PC-9 (cell line): ENCODE results near the gene KIAA1958. TPM values are rescaled to one million over a fixed set of nuclear protein-coding genes. Genes with fewer than 3 reads are reported as not detected.

Experiments used
- BruUV-seq: library from RNA; stranded (reverse); fragments of 400-500 nt; replicated peaks from 2 replicates; lab custom pipeline; 2021; lab: Mats Ljungman, UMichigan
- CTCF ChIA-PET: fragments of 300-600 bp; sonication (Branson Sonifier 250); formaldehyde crosslinking; loops from one replicate; lab custom pipeline; 2022; ENCODE audit warnings: antibody characterized with exemption; lab: Charles Lee
- POLR2A ChIA-PET: fragments of 300-600 bp; sonication (Branson Sonifier 250); formaldehyde crosslinking; loops from one replicate; lab custom pipeline; 2022; ENCODE audit warnings: antibody characterized with exemption; ENCODE audit not compliant: unreplicated experiment; lab: Charles Lee
- DNase-seq, 2 experiments: peaks; one replicate each; pipeline versions ENCODE4 v3.0.0 to v3.0.0-alpha.2; 2015 to 2022; ENCODE audit warnings: mixed read lengths in 1 of 2
- H2AFZ ChIP-seq: fragments of 200-600 bp; sonication (generic); 2 replicates; pipeline ENCODE4 v1.8.1; 2017; ENCODE audit warnings: antibody characterized with exemption
- H3F3A ChIP-seq: fragments of 200-600 bp; sonication (generic); 2 replicates; pipeline ENCODE4 v1.8.1; 2017; ENCODE audit warnings: antibody characterized with exemption, mild to moderate bottlenecking, low read depth; ENCODE audit not compliant: insufficient read depth
- H3K27ac ChIP-seq: fragments of 200-600 bp; sonication (generic); 2 replicates; pipeline ENCODE4 v1.6.1; 2016; ENCODE audit warnings: mixed run types
- H3K27me3 ChIP-seq: fragments of 200-600 bp; sonication (generic); 2 replicates; pipeline ENCODE4 v1.6.1; 2016; ENCODE audit warnings: low read depth, mixed run types; ENCODE audit not compliant: insufficient read depth
- H3K36me3 ChIP-seq: fragments of 200-600 bp; sonication (generic); 2 replicates; pipeline ENCODE4 v1.6.1; 2016; ENCODE audit warnings: low read depth, mixed run types
- H3K4me1 ChIP-seq: fragments of 200-600 bp; sonication (generic); replicated peaks from 2 replicates; pipeline ENCODE4 v1.6.1; 2016; ENCODE audit warnings: mixed run types; ENCODE audit not compliant: insufficient read depth
- H3K4me2 ChIP-seq: fragments of 200-600 bp; sonication (generic); 2 replicates; pipeline ENCODE4 v1.6.1; 2017; ENCODE audit warnings: mixed run types
- H3K4me3 ChIP-seq: fragments of 200-600 bp; sonication (generic); 2 replicates; pipeline ENCODE4 v1.6.1; 2016; ENCODE audit warnings: mixed run types
- H3K79me2 ChIP-seq: fragments of 200-600 bp; sonication (generic); 2 replicates; pipeline ENCODE4 v1.6.1; 2017; ENCODE audit warnings: low read depth, mixed run types
- H3K9me2 ChIP-seq: fragments of 200-600 bp; sonication (generic); 2 replicates; pipeline ENCODE4 v1.8.1; 2017; ENCODE audit warnings: mild to moderate bottlenecking; ENCODE audit not compliant: insufficient read depth
- H3K9me3 ChIP-seq: fragments of 200-600 bp; sonication (generic); 2 replicates; pipeline ENCODE4 v1.8.1; 2016; ENCODE audit warnings: low read depth; ENCODE audit not compliant: insufficient read depth
- H4K20me1 ChIP-seq: fragments of 200-600 bp; sonication (generic); 2 replicates; pipeline ENCODE4 v1.8.1; 2017; ENCODE audit not compliant: insufficient read depth
- CTCF ChIP-seq: fragments of 200-600 bp; sonication (generic); conservative IDR thresholded peaks from 2 replicates; pipeline ENCODE4 v1.6.1; 2017; ENCODE audit warnings: mixed run types, antibody characterized with exemption, mild to moderate bottlenecking, moderate library complexity
- EZH2 ChIP-seq: fragments of 200-600 bp; sonication (generic); IDR thresholded peaks from 2 replicates; pipeline ENCODE4 v1.8.0; 2017; ENCODE audit warnings: antibody characterized with exemption, low read depth
- intact Hi-C: fragments of 100-400 bp; cut with micrococcal nuclease; formaldehyde crosslinking; loops from one replicate; pipeline ENCODE4 v1.10.0; 2022; ENCODE audit not compliant: unreplicated experiment
- total RNA-seq: library from RNA; stranded (reverse); gene quantifications from 2 replicates; pipeline ENCODE4 v1.2.3, GENCODE V29; 2021

Gene KIAA1958
- total RNA-seq, 1 experiment from 2014 or later = 19.5 TPM

- no peaks in the 10 kb centered on the region for H4K20me1 ChIP-seq
- peaks cover 44% of the 10 kb centered on the region for H3K79me2 ChIP-seq
- TSS peak; percentile 44 for BruUV-seq
- H3K9me2 ChIP-seq = no peaks in the 10 kb centered on the region
- H3K27me3 ChIP-seq = no peaks in the 10 kb centered on the region
- no peak for TF ChIP-seq CTCF
- TF ChIP-seq EZH2 = no peak
- H3K4me2 ChIP-seq = peak overlapping the region; percentile 77
- H3K4me1 ChIP-seq = peaks cover 21% of the 10 kb centered on the region
- no peaks in the 10 kb centered on the region for H3K9me3 ChIP-seq
- CTCF ChIA-PET = interaction anchor here (0.7 kb wide), 1 partner anchor 662 kb away, joined by 3 read pairs; no protein-coding TSS in a partner anchor
- H3K36me3 ChIP-seq = no peaks in the 10 kb centered on the region
- peak overlapping the region; percentile 80 for H2AFZ ChIP-seq
- intact Hi-C loops = loop anchor here (1.0 to 10.0 kb wide), 5 partner anchors 69 to 376 kb away; partner anchors contain the start of gene SNX30
- peak overlapping the region; percentile 79 for H3K4me3 ChIP-seq
- H3K27ac ChIP-seq = no peak overlapping the region
- DNase-seq = no peak
- POLR2A ChIA-PET = interaction anchor here (0.6 to 0.7 kb wide), 2 partner anchors 361 to 636 kb away, joined by 4 read pairs; no protein-coding TSS in a partner anchor
- H3F3A ChIP-seq = no peaks in the 10 kb centered on the region; the same call in 1 of the 2 replicates
These were observed 1.2 kb downstream of the KIAA1958 start for GRCh38 chr9:112487799-112488340.

GRCh38 chr9:112489039-112489546 lies 2.5 kb downstream of the KIAA1958 start:
- Histone ChIP-seq H3K36me3 (peaks cover 8% of the 10 kb centered on the region; the same call in 1 of the 2 replicates), H3F3A (no peaks in the 10 kb centered on the region; the same call in 1 of the 2 replicates), H3K9me3 (0 out of 2 replicates have a peak, but pooled peaks cover 3% of the 10 kb centered on the region), H4K20me1 (no peaks in the 10 kb centered on the region), H3K79me2 (peaks cover 45% of the 10 kb centered on the region), H2AFZ (no peak overlapping the region), H3K27ac (no peak overlapping the region), H3K4me3 (no peak overlapping the region), H3K9me2 (no peaks in the 10 kb centered on the region), H3K4me1 (peaks cover 21% of the 10 kb centered on the region), H3K27me3 (no peaks in the 10 kb centered on the region), H3K4me2 (no peak overlapping the region; the same call in 1 of the 2 replicates)
- no peak for TF ChIP-seq EZH2
- ChIA-PET CTCF (interaction anchor here (0.6 kb wide), 1 partner anchor 1102 kb away, joined by 3 read pairs; no protein-coding TSS in a partner anchor), POLR2A (interaction anchor here (0.5 to 0.7 kb wide), 2 partner anchors 165 to 261 kb away, joined by 3 to 6 read pairs; no protein-coding TSS in a partner anchor)
- DNase-seq = no peak
- BruUV-seq = no TSS peak
- intact Hi-C loops = loop anchor here (5.0 to 10.0 kb wide), 2 partner anchors 176 to 377 kb away; no protein-coding TSS in a partner anchor

GRCh38 chr9:112489876-112490666 lies 3.4 kb downstream of the KIAA1958 start:
- Histone ChIP-seq H3K9me3 (0 out of 2 replicates have a peak, but pooled peaks cover 7% of the 10 kb centered on the region), H2AFZ (0 out of 2 replicates have a peak overlapping the region, but pooled peaks have one; percentile 24), H3K4me3 (no peak overlapping the region), H3K9me2 (no peaks in the 10 kb centered on the region), H3K79me2 (peaks cover 49% of the 10 kb centered on the region), H3K36me3 (peaks cover 12% of the 10 kb centered on the region; the same call in 1 of the 2 replicates), H3K27ac (no peak overlapping the region), H3F3A (no peaks in the 10 kb centered on the region; the same call in 1 of the 2 replicates), H3K4me2 (0 out of 2 replicates have a peak overlapping the region, but pooled peaks have one; percentile 17), H4K20me1 (no peaks in the 10 kb centered on the region), H3K27me3 (no peaks in the 10 kb centered on the region), H3K4me1 (peaks cover 21% of the 10 kb centered on the region)
- no TSS peak for BruUV-seq
- no peak for DNase-seq
- no peak for TF ChIP-seq EZH2
- no peak for TF ChIP-seq CTCF
- intact Hi-C loops = loop anchor here (5.0 to 10.0 kb wide), 3 partner anchors 135 to 378 kb away; no protein-coding TSS in a partner anchor
- ChIA-PET POLR2A (interaction anchor here (0.7 kb wide), 1 partner anchor 260 kb away, joined by 6 read pairs; no protein-coding TSS in a partner anchor), CTCF (no interaction called here)
